HUES64 (cell line): ENCODE data around the gene CD59.

ENCODE experiments used
- H3K27ac ChIP-seq: 2 replicates; pipeline ENCODE4 v1.7.0; 2013; ENCODE audit warnings: low read depth, low read length, inconsistent platforms
- H3K27me3 ChIP-seq: 2 replicates; pipeline ENCODE4 v1.6.1; 2013; ENCODE audit warnings: mild to moderate bottlenecking, low read length; ENCODE audit not compliant: insufficient read depth
- H3K36me3 ChIP-seq: 2 replicates; pipeline ENCODE4 v1.6.1; 2013; ENCODE audit warnings: mild to moderate bottlenecking, low read length; ENCODE audit not compliant: insufficient read depth
- H3K4me1 ChIP-seq: 2 replicates; pipeline ENCODE4 v1.6.1; 2013; ENCODE audit warnings: mild to moderate bottlenecking, low read length, moderate library complexity; ENCODE audit not compliant: insufficient read depth
- H3K4me3 ChIP-seq: 2 replicates; pipeline ENCODE4 v1.5.1; 2013; ENCODE audit warnings: mild to moderate bottlenecking, low read length, moderate library complexity
- H3K9ac ChIP-seq: 2 replicates; pipeline ENCODE4 v1.6.1; 2013; ENCODE audit warnings: mild to moderate bottlenecking, low read depth, low read length
- H3K9me3 ChIP-seq: 2 replicates; pipeline ENCODE4 v1.6.1; 2013; ENCODE audit warnings: low read depth, low read length; ENCODE audit not compliant: insufficient read depth
- WGBS: fragments of 150-250, 120-280 bp; methylation state at CpG from one replicate; pipeline ENCODE4 v1.1.7; 2013; ENCODE audit warnings: missing lambda C conversion rate; 5-methylcytosine and 5-hydroxymethylcytosine counted together

Gene CD59

DNA sequence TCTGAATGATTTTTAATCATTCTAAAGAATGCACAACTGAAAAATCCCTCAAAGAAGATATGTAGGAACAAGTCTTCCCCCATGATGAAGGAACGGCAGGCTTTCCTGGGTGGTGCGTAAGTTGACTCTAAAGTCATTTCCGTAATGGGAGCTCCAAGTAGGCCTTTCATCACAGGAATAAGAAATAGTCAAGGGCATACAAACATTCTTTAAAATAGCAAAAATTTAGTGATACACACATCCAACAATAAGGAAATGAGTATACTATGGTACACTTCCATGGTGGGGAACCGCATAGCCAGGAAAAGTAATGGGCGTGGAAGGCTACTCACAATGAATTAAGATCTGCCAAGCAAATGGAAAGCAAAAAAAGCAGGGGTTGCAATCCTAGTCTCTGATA lies 10.7 kb downstream of the CD59 start:
- no peak overlapping the region for H3K27ac ChIP-seq
- H3K4me3 ChIP-seq, result no peak overlapping the region
- H3K36me3 ChIP-seq, result 0 out of 2 replicates have a peak, but pooled peaks cover 15% of the 10 kb centered on the region
- H3K27me3 ChIP-seq, result no peaks in the 10 kb centered on the region
- 90% methylated on average over 5 of the region's 5 CpGs for WGBS
- no peaks in the 10 kb centered on the region for H3K9me3 ChIP-seq
- H3K4me1 ChIP-seq, result peaks cover 4% of the 10 kb centered on the region; the same call in 1 of the 2 replicates
- H3K9ac ChIP-seq, result no peak overlapping the region

DNA sequence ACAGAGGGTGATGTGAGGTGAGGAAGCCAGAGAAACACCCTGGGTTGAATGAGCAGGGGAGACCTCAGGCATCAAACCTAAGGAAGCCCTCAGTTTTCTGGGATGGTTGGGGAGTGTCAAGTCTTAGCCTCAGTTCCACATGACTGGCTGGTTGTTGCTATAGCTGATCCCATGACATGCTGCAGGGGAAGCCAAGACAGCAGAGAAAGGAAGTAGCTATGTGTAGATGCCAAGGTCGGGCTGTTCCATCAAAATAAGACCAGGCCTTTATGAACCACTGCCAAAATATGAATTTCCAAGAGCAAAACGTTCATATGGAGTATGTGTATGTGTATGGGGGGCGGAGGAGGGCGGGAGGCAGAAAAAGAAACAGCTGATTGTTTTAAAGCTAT lies 11.6 kb downstream of the CD59 start:
- H3K9ac ChIP-seq, result no peak overlapping the region
- peaks cover 4% of the 10 kb centered on the region; the same call in 1 of the 2 replicates for H3K4me1 ChIP-seq
- 95% methylated on average over 4 of the region's 4 CpGs for WGBS
- no peak overlapping the region for H3K27ac ChIP-seq
- H3K4me3 ChIP-seq, result no peak overlapping the region
- no peaks in the 10 kb centered on the region for H3K9me3 ChIP-seq
- H3K27me3 ChIP-seq, result no peaks in the 10 kb centered on the region
- peaks cover 23% of the 10 kb centered on the region for H3K36me3 ChIP-seq

DNA sequence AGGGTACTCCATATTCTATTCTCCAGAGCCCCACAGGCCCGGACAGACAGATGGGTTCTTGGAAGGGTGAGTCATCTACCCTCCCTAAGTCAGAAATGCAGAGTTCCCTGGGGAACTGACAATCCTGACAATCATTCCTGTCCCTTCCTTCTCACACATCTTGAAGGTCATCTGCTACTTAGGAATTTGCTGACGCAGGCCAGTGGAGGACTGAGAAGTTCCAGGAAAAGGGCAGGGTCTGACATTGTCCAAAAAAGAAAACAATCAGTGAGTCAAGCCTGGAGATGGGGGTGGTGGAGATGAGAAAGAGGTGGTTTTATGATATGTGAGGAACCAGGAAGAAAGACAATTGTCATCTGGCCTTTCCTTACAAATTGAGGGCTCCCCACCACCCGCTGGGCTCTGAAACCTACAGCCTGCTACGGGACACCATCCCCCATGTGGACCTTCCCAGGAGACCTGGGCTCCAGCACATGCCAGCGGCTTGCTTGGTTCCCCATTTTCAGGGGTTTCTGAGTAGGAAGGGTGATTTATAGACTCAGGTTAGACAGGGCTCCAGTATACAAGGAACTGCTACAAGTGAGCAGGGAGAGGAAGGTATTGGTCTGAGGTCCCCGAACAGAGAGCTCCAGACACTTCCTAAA lies 12.9 kb downstream of the CD59 start:
- H3K9me3 ChIP-seq, result no peaks in the 10 kb centered on the region
- H3K4me3 ChIP-seq, result no peak overlapping the region
- H3K27me3 ChIP-seq, result no peaks in the 10 kb centered on the region
- H3K27ac ChIP-seq, result no peak overlapping the region
- WGBS, result 90% methylated on average over 6 of the region's 6 CpGs
- no peak overlapping the region for H3K9ac ChIP-seq
- H3K36me3 ChIP-seq, result peaks cover 29% of the 10 kb centered on the region
- H3K4me1 ChIP-seq, result peaks cover 4% of the 10 kb centered on the region; the same call in 1 of the 2 replicates

DNA sequence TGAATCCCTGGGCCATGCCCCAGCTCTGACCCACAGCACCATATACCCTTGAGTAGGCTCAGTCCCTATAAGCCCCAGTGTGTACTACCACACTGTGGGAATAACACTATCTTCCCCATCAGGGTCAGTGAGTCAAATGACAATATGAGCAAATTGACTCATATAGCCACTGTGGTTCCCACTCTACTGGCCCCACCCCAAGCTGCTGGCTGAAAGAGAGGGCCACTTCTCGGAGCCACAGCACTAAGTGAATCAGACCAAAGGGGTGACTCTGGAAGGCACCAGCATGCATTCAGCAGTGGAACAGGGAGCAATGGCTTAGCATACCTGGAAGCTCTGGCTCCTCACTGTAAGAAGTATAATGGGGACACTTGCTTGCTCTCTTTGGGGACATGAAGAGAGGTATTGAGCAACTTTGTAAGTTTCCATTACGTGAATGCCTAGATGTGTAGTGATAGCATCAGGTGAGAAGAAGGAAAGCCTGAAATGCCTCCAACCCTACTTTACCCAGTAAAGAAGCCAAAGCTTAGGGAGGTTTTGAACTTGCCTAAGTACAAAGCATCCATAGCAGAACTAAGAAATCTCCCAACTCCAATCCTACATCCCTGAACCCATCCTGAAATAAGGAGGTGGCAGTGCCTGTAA lies 13.5 kb downstream of the CD59 start:
- no peak overlapping the region for H3K4me3 ChIP-seq
- H3K4me1 ChIP-seq, result peaks cover 4% of the 10 kb centered on the region; the same call in 1 of the 2 replicates
- H3K9me3 ChIP-seq, result no peaks in the 10 kb centered on the region
- no peaks in the 10 kb centered on the region for H3K27me3 ChIP-seq
- H3K36me3 ChIP-seq, result peaks cover 31% of the 10 kb centered on the region
- no peak overlapping the region for H3K27ac ChIP-seq
- H3K9ac ChIP-seq, result no peak overlapping the region
- 95% methylated on average over 2 of the region's 2 CpGs for WGBS

DNA sequence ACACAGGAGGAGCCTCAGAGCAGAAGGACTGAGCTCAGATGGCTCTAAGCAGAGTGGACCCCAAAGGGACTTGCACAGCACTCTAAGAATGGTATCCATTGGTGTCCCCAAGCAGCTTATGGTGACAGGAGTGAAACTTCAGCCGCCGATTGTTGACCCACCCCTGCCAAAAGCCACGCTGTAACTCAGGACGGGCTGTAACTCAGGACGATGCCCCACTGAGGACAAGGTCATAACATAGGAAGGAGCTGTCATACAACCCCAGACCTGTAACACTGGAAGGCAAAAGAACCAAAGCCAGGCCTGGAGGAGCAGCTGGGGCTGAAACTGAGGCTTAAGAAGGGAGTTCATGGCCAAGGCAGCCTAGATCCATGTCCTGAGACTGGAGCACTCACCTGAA lies 14.2 kb downstream of the CD59 start:
- H3K36me3 ChIP-seq, result peaks cover 38% of the 10 kb centered on the region
- H3K9me3 ChIP-seq, result no peaks in the 10 kb centered on the region
- WGBS, result 96% methylated on average over 5 of the region's 5 CpGs
- no peak overlapping the region for H3K4me3 ChIP-seq
- no peaks in the 10 kb centered on the region for H3K27me3 ChIP-seq
- peaks cover 4% of the 10 kb centered on the region; the same call in 1 of the 2 replicates for H3K4me1 ChIP-seq
- H3K9ac ChIP-seq, result no peak overlapping the region
- no peak overlapping the region for H3K27ac ChIP-seq

DNA sequence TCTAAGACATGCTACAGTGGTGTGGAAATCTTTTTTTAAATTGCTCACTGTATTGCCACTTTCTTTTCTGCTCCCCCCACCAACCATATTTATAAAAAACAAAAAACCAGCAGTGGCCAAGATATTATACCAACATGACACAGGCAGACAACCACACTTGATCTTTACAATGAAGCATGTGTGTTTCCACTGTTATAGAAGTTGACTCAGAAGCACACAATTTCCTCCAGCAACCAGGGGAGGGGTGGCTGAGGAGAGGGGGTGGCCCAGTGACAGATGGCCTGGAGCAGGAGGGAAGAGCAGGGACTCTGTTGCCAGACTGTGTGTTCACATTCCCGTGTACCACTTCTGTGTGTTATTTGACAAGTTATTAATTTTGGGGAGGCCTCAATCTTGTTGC lies 14.8 kb downstream of the CD59 start:
- H3K9ac ChIP-seq, result no peak overlapping the region
- H3K36me3 ChIP-seq, result peaks cover 44% of the 10 kb centered on the region
- 92% methylated on average over 1 of the region's 1 CpG for WGBS
- peaks cover 4% of the 10 kb centered on the region; the same call in 1 of the 2 replicates for H3K4me1 ChIP-seq
- H3K27me3 ChIP-seq, result no peaks in the 10 kb centered on the region
- no peak overlapping the region for H3K27ac ChIP-seq
- H3K9me3 ChIP-seq, result no peaks in the 10 kb centered on the region
- H3K4me3 ChIP-seq, result no peak overlapping the region

DNA sequence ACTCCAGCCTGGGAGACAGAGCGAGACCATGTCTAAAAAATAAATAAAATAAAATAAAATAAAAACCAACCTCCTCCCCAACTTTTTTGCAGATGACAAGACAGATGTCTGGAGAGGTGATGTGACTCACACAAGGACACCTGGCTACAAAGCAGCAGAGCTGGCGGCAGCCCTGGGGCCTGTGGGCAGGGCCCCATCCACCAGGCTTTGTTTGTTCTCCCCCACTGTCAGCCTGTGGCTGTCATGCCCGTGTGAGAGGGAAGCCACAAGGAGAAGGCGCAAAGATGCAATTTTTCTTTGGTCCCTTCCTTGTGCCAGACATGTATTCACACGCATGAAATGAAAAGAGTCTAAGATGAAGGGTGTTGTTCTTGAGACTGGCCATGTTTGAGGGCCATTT lies 16.6 kb downstream of the CD59 start:
- H3K9ac ChIP-seq, result no peak overlapping the region
- H3K4me1 ChIP-seq, result peaks cover 4% of the 10 kb centered on the region; the same call in 1 of the 2 replicates
- H3K27me3 ChIP-seq, result no peaks in the 10 kb centered on the region
- 93% methylated on average over 4 of the region's 5 CpGs for WGBS
- H3K36me3 ChIP-seq, result peaks cover 55% of the 10 kb centered on the region
- H3K27ac ChIP-seq, result no peak overlapping the region
- H3K9me3 ChIP-seq, result no peaks in the 10 kb centered on the region
- no peak overlapping the region for H3K4me3 ChIP-seq

DNA sequence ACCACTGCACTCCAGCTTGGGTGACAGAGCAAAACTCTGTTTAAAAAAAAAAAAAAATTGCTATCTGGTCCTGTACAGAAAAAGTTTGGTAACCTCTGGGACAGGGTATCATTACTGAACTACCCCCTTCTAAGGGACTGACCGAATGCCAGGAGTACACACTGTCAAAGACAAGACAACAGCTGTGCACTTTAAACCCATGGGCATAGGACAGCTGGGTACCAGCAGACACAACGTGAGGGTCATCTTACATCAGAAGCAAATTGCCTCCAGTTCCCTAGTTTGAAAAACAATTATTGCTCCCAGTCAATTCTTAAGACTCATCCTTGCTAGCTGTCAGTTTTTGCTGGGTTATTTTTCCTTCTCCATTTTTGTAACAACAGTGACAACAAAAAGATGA lies 17.8 kb downstream of the CD59 start:
- Histone ChIP-seq H3K4me3 (no peak overlapping the region), H3K36me3 (peaks cover 65% of the 10 kb centered on the region), H3K27me3 (no peaks in the 10 kb centered on the region), H3K9ac (no peak overlapping the region), H3K27ac (no peak overlapping the region), H3K4me1 (no peaks in the 10 kb centered on the region; the same call in 1 of the 2 replicates), H3K9me3 (no peaks in the 10 kb centered on the region)
- 92% methylated on average over 2 of the region's 2 CpGs for WGBS

DNA sequence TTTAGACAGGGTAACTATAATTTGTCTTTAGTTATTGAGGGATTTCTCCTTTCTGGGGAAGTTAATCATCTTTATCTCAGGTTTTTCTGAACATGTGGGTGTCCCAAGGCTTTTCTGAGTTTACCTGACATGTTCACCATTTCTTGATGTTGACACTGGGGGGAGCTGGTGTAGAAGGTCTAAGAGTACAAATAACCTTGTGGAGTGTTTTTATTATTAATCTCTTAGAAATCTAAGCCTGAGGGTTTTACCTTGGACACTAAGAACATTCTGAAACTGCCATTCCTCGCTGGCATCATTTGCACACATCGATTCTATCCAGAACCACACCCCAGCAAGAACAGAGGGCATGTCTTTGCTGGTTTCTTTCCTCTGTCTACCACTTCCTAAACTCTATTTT lies 20.0 kb downstream of the CD59 start:
- H3K4me1 ChIP-seq, result no peaks in the 10 kb centered on the region
- peaks cover 63% of the 10 kb centered on the region for H3K36me3 ChIP-seq
- no peak overlapping the region for H3K9ac ChIP-seq
- H3K4me3 ChIP-seq, result no peak overlapping the region
- WGBS, result 91% methylated on average over 2 of the region's 2 CpGs
- no peak overlapping the region for H3K27ac ChIP-seq
- H3K27me3 ChIP-seq, result no peaks in the 10 kb centered on the region
- no peaks in the 10 kb centered on the region for H3K9me3 ChIP-seq

DNA sequence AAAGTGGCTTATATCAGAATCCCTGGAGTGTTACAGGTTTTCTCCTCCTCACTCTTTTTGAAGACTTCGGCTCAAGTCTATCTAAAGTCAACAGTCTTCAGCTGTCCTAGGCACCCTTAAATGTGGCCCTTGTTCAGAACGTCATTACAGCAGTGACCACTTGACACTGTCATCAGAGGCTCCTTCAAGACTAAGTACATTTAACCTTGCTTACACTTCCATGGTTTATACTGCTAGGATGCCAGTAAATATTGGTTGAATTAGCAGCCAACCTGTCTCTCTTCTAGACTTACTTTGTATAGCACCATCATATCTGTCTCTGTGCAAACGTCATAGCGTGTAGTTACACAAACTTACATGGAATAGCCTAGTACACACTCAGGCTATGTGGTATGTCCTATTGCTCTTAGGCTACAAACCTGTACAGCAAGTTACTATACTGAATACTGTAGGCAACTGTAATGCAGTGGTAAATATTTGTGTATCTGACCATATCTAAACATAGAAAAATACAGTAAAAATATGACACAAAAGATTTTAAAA lies 22.3 kb downstream of the CD59 start:
- Histone ChIP-seq H3K36me3 (peaks cover 65% of the 10 kb centered on the region), H3K4me3 (no peak overlapping the region), H3K9ac (no peak overlapping the region), H3K4me1 (no peaks in the 10 kb centered on the region), H3K27me3 (no peaks in the 10 kb centered on the region), H3K9me3 (no peaks in the 10 kb centered on the region), H3K27ac (no peak overlapping the region)
- WGBS, result 92% methylated on average over 4 of the region's 4 CpGs

DNA sequence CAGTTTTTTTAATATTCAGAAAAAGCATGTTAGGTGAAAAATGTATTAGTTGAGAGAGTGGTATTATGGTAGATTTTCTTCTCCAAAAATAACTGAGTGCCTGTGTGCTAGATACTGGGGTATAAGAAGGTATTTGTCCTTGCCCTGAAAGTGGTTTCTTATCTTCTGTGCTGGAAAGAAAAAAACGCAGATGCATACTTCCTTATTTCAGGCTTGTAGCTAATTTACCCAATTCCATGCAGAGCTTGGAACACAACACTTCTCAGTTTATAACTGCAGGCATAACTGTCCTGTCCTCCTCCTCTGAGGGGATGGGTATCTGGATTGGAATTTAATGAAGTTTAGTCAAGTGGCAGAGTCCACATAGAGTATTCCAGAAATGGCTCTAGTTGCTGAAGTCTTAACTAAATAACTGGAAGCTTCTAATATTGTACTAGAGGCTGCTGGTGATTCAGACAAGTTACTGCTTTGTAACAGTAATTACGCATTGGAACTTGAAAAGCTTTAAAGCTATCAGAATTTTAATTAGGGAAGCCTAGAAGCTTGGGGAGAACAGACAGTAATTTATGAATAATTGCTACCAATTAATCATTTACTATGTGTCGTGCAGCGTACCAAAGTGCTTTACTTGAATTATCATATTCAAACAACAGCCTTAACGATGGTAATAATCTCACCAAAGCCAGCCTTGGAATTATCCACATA lies 22.9 kb downstream of the CD59 start:
- Histone ChIP-seq H3K9ac (no peak overlapping the region), H3K36me3 (peaks cover 66% of the 10 kb centered on the region), H3K27ac (no peak overlapping the region), H3K4me3 (no peak overlapping the region), H3K27me3 (no peaks in the 10 kb centered on the region), H3K4me1 (no peaks in the 10 kb centered on the region), H3K9me3 (no peaks in the 10 kb centered on the region)
- WGBS, result 97% methylated on average over 5 of the region's 5 CpGs
